ENCODE measurements around the gene SLC39A9. TPM values are rescaled to one million over a fixed set of nuclear protein-coding genes. Genes with fewer than 3 reads are reported as not detected.
"Not testable (repeated sequence)": the region's sequence is repeated elsewhere in the genome, so short reads cannot be mapped to it uniquely, and the experiment has no call there.

SLC39A9 gene
- polyA plus RNA-seq, 2 of the 4 experiments (the other 2 are of a cell fraction), result 41.7 to 116 TPM

- CTCF ChIA-PET, result interaction anchor here (0.8 to 1.5 kb wide), 3 partner anchors 10 to 127 kb away, joined by 3 to 5 read pairs (median 4); partner anchors contain the start of gene GALNT16
- DNase-seq (ENCODE audit: low read depth in 1 of 2, low spot score in 1 of 2) (no peak), FAIRE-seq (no peak), ATAC-seq (no peak)
- no peak overlapping the region for H3K4me2 ChIP-seq
- no peaks in the 10 kb centered on the region for H3K4me1 ChIP-seq
- H3K4me3 ChIP-seq, result no peak overlapping the region
- TF ChIP-seq KDM1A (IDR thresholded peaks at IDR 0.05; ENCODE audit: low read depth), result no peak
- TF ChIP-seq NPAS2 (CRISPR knock-in tag; IDR thresholded peaks at IDR 0.05; ENCODE audit: borderline replicate concordance), result no peak
- peak in 1 of 2 experiments; percentile 25; a peak in 1 of 4 replicates for TF ChIP-seq CEBPB (IDR thresholded peaks at IDR 0.05)
- TF ChIP-seq PHF8 (IDR thresholded peaks at IDR 0.05; ENCODE audit: borderline replicate concordance, low read depth), result no peak
- no peak for TF ChIP-seq MYC (IDR thresholded peaks at IDR 0.05; ENCODE audit: borderline replicate concordance, low read length)
- H3K9me3 ChIP-seq, result no peaks in the 10 kb centered on the region
- WGBS (ENCODE audit: missing lambda C conversion rate), result 97% methylated on average over 3 of the region's 3 CpGs
- no peak overlapping the region for H3K27ac ChIP-seq
- POLR2A ChIA-PET, result no interaction called here
Observed at GRCh38 chr14:69387311-69387710, 11.2 kb upstream of the SLC39A9 start.

- H3K27ac ChIP-seq; H3K4me1 ChIP-seq; DNase-seq (ENCODE audit: low read depth in 1 of 2, low spot score in 1 of 2); H3K4me2 ChIP-seq; H3K4me3 ChIP-seq; CTCF ChIA-PET; FAIRE-seq; ATAC-seq; H3K9me3 ChIP-seq: not testable (repeated sequence)
- POLR2A ChIA-PET, result interaction anchor here (0.7 kb wide), 1 partner anchor 68 kb away, joined by 3 read pairs; no protein-coding TSS in a partner anchor
- 0 out of 4 replicates have a peak, but pooled peaks of 1 of the 2 experiments have one; percentile 4 for TF ChIP-seq CEBPB (IDR thresholded peaks at IDR 0.05)
- 82% methylated on average over 8 of the region's 8 CpGs for WGBS (ENCODE audit: missing lambda C conversion rate)
Observed at GRCh38 chr14:69391400-69391799, 7.1 kb upstream of the SLC39A9 start.

GRCh38 chr14:69392481-69392880, 6.0 kb upstream of the SLC39A9 start:
- Histone ChIP-seq H3K9me3 (no peaks in the 10 kb centered on the region), H3K4me2 (no peak overlapping the region), H3K27ac (no peak overlapping the region), H3K4me1 (peaks cover 14% of the 10 kb centered on the region), H3K4me3 (no peak overlapping the region)
- no peak for FAIRE-seq
- DNase-seq (ENCODE audit: low read depth in 1 of 2, low spot score in 1 of 2), result no peak
- TF ChIP-seq HOXA7 (CRISPR knock-in tag; IDR thresholded peaks at IDR 0.05), result no peak
- no peak for TF ChIP-seq MAFK (IDR thresholded peaks at IDR 0.05; ENCODE audit: partially characterized antibody)
- TF ChIP-seq ZC3H11A (IDR thresholded peaks at IDR 0.05), result no peak
- TF ChIP-seq GATA3 (IDR thresholded peaks at IDR 0.05; ENCODE audit: borderline replicate concordance), result no peak
- TF ChIP-seq ELK1 (IDR thresholded peaks at IDR 0.05; ENCODE audit: low read depth, low read length), result no peak
- no peak for TF ChIP-seq MAX (IDR thresholded peaks at IDR 0.05)
- no peak for TF ChIP-seq CTCF (IDR thresholded peaks at IDR 0.05)
- TF ChIP-seq KDM1A (IDR thresholded peaks at IDR 0.05; ENCODE audit: low read depth), result no peak
- TF ChIP-seq TP53 (CRISPR knock-in tag; IDR thresholded peaks at IDR 0.05), result no peak
- TF ChIP-seq POLR2A (IDR thresholded peaks at IDR 0.05; ENCODE audit: low read length), result no peak
- no peak for TF ChIP-seq USF2 (IDR thresholded peaks at IDR 0.05)
- no peak for TF ChIP-seq HDAC2 (IDR thresholded peaks at IDR 0.05)
- TF ChIP-seq HES2 (IDR thresholded peaks at IDR 0.05), result no peak
- TF ChIP-seq BHLHE40 (IDR thresholded peaks at IDR 0.05; ENCODE audit: low read depth, low read length), result no peak
- no peak for TF ChIP-seq BCL3 (IDR thresholded peaks at IDR 0.05)
- TF ChIP-seq E2F6 (IDR thresholded peaks at IDR 0.05; ENCODE audit: borderline replicate concordance, low read depth), result no peak
- TF ChIP-seq JUNB (IDR thresholded peaks at IDR 0.05), result no peak
- no peak for TF ChIP-seq HOXB13 (CRISPR knock-in tag; IDR thresholded peaks at IDR 0.05; ENCODE audit: low read depth)
- no peak for TF ChIP-seq ESRRA (IDR thresholded peaks at IDR 0.05; ENCODE audit: borderline replicate concordance, low read length)
- no peak for TF ChIP-seq FOXS1 (CRISPR knock-in tag; IDR thresholded peaks at IDR 0.05)
- ChIA-PET CTCF (no interaction called here), POLR2A (no interaction called here)
- 63% methylated on average over 3 of the region's 3 CpGs for WGBS (ENCODE audit: missing lambda C conversion rate)
- no peak for ATAC-seq
